ENCODE results near the gene PTGFRN.

The PTGFRN gene

GRCh38 chr1:116916533-116917445 lies 7.1 kb downstream of the PTGFRN start:
- Histone ChIP-seq H3K36me3 (ENCODE audit: control insufficient read depth, insufficient read depth, low read length) (no peaks in the 10 kb centered on the region), H3K4me3 (ENCODE audit: low read depth, low read length) (no peak overlapping the region), H3K27me3 (ENCODE audit: control insufficient read depth, insufficient read depth, low read length) (no peaks in the 10 kb centered on the region), H3K9ac (ENCODE audit: low read depth, low read length) (no peak overlapping the region), H3K4me1 (ENCODE audit: control insufficient read depth, insufficient read depth, low read length) (peaks cover 11% of the 10 kb centered on the region), H3K9me3 (ENCODE audit: control insufficient read depth, insufficient read depth, low read length) (no peaks in the 10 kb centered on the region), H3K27ac (ENCODE audit: low read depth, low read length) (no peak overlapping the region)

- H3K36me3 ChIP-seq (ENCODE audit: control insufficient read depth, insufficient read depth, low read length), result no peaks in the 10 kb centered on the region
- H3K4me1 ChIP-seq (ENCODE audit: control insufficient read depth, insufficient read depth, low read length), result 0 out of 2 replicates have a peak, but pooled peaks cover 4% of the 10 kb centered on the region
- H3K27ac ChIP-seq (ENCODE audit: low read depth, low read length), result no peak overlapping the region
- H3K27me3 ChIP-seq (ENCODE audit: control insufficient read depth, insufficient read depth, low read length), result no peaks in the 10 kb centered on the region
- H3K9ac ChIP-seq (ENCODE audit: low read depth, low read length), result no peak overlapping the region
- H3K9me3 ChIP-seq (ENCODE audit: control insufficient read depth, insufficient read depth, low read length), result no peaks in the 10 kb centered on the region
- no peak overlapping the region for H3K4me3 ChIP-seq (ENCODE audit: low read depth, low read length)
These were observed 9.1 kb downstream of the PTGFRN start for GRCh38 chr1:116918714-116919357.

GRCh38 chr1:116919802-116920201 lies 10.1 kb downstream of the PTGFRN start:
- no peak overlapping the region for H3K4me3 ChIP-seq (ENCODE audit: low read depth, low read length)
- H3K4me1 ChIP-seq (ENCODE audit: control insufficient read depth, insufficient read depth, low read length), result 0 out of 2 replicates have a peak, but pooled peaks cover 4% of the 10 kb centered on the region
- no peaks in the 10 kb centered on the region for H3K27me3 ChIP-seq (ENCODE audit: control insufficient read depth, insufficient read depth, low read length)
- no peaks in the 10 kb centered on the region for H3K36me3 ChIP-seq (ENCODE audit: control insufficient read depth, insufficient read depth, low read length)
- no peak overlapping the region for H3K9ac ChIP-seq (ENCODE audit: low read depth, low read length)
- no peak overlapping the region for H3K27ac ChIP-seq (ENCODE audit: low read depth, low read length)
- H3K9me3 ChIP-seq (ENCODE audit: control insufficient read depth, insufficient read depth, low read length), result no peaks in the 10 kb centered on the region

GRCh38 chr1:116920211-116920610 lies 10.5 kb downstream of the PTGFRN start:
- Histone ChIP-seq H3K36me3 (ENCODE audit: control insufficient read depth, insufficient read depth, low read length) (no peaks in the 10 kb centered on the region), H3K27ac (ENCODE audit: low read depth, low read length) (no peak overlapping the region), H3K27me3 (ENCODE audit: control insufficient read depth, insufficient read depth, low read length) (no peaks in the 10 kb centered on the region), H3K4me1 (ENCODE audit: control insufficient read depth, insufficient read depth, low read length) (0 out of 2 replicates have a peak, but pooled peaks cover 4% of the 10 kb centered on the region), H3K9ac (ENCODE audit: low read depth, low read length) (no peak overlapping the region), H3K4me3 (ENCODE audit: low read depth, low read length) (no peak overlapping the region), H3K9me3 (ENCODE audit: control insufficient read depth, insufficient read depth, low read length) (no peaks in the 10 kb centered on the region)

GRCh38 chr1:116921301-116921885 lies 11.7 kb downstream of the PTGFRN start:
- H3K27ac ChIP-seq (ENCODE audit: low read depth, low read length), result no peak overlapping the region
- H3K27me3 ChIP-seq (ENCODE audit: control insufficient read depth, insufficient read depth, low read length), result no peaks in the 10 kb centered on the region
- 0 out of 2 replicates have a peak, but pooled peaks cover 4% of the 10 kb centered on the region for H3K4me1 ChIP-seq (ENCODE audit: control insufficient read depth, insufficient read depth, low read length)
- no peaks in the 10 kb centered on the region for H3K36me3 ChIP-seq (ENCODE audit: control insufficient read depth, insufficient read depth, low read length)
- no peaks in the 10 kb centered on the region for H3K9me3 ChIP-seq (ENCODE audit: control insufficient read depth, insufficient read depth, low read length)
- H3K4me3 ChIP-seq (ENCODE audit: low read depth, low read length), result no peak overlapping the region
- no peak overlapping the region for H3K9ac ChIP-seq (ENCODE audit: low read depth, low read length)

- no peak overlapping the region for H3K4me3 ChIP-seq (ENCODE audit: low read depth, low read length)
These were observed 12.2 kb downstream of the PTGFRN start for GRCh38 chr1:116921937-116922336.

GRCh38 chr1:116923421-116923820 lies 13.7 kb downstream of the PTGFRN start:
- Histone ChIP-seq H3K27ac (ENCODE audit: low read depth, low read length) (no peak overlapping the region), H3K27me3 (ENCODE audit: control insufficient read depth, insufficient read depth, low read length) (no peaks in the 10 kb centered on the region)

More at GRCh38 chr1:116921937-116922336, 12.2 kb downstream of the PTGFRN start:
- Histone ChIP-seq H3K27me3 (ENCODE audit: control insufficient read depth, insufficient read depth, low read length) (no peaks in the 10 kb centered on the region), H3K4me1 (ENCODE audit: control insufficient read depth, insufficient read depth, low read length) (0 out of 2 replicates have a peak, but pooled peaks cover 2% of the 10 kb centered on the region), H3K36me3 (ENCODE audit: control insufficient read depth, insufficient read depth, low read length) (no peaks in the 10 kb centered on the region), H3K9ac (ENCODE audit: low read depth, low read length) (no peak overlapping the region), H3K9me3 (ENCODE audit: control insufficient read depth, insufficient read depth, low read length) (no peaks in the 10 kb centered on the region), H3K27ac (ENCODE audit: low read depth, low read length) (no peak overlapping the region)

GRCh38 chr1:116927049-116927798 lies 17.5 kb downstream of the PTGFRN start:
- peaks cover 10% of the 10 kb centered on the region; the same call in 1 of the 2 replicates for H3K4me1 ChIP-seq (ENCODE audit: control insufficient read depth, insufficient read depth, low read length)
- no peak overlapping the region for H3K9ac ChIP-seq (ENCODE audit: low read depth, low read length)

More at GRCh38 chr1:116923421-116923820, 13.7 kb downstream of the PTGFRN start:
- Histone ChIP-seq H3K4me1 (ENCODE audit: control insufficient read depth, insufficient read depth, low read length) (peaks cover 4% of the 10 kb centered on the region; the same call in 1 of the 2 replicates), H3K9ac (ENCODE audit: low read depth, low read length) (no peak overlapping the region), H3K36me3 (ENCODE audit: control insufficient read depth, insufficient read depth, low read length) (no peaks in the 10 kb centered on the region), H3K9me3 (ENCODE audit: control insufficient read depth, insufficient read depth, low read length) (no peaks in the 10 kb centered on the region), H3K4me3 (ENCODE audit: low read depth, low read length) (no peak overlapping the region)

GRCh38 chr1:116929961-116930592 lies 20.4 kb downstream of the PTGFRN start:
- Histone ChIP-seq H3K9ac (ENCODE audit: low read depth, low read length) (no peak overlapping the region), H3K4me3 (ENCODE audit: low read depth, low read length) (no peak overlapping the region), H3K9me3 (ENCODE audit: control insufficient read depth, insufficient read depth, low read length) (no peaks in the 10 kb centered on the region), H3K27ac (ENCODE audit: low read depth, low read length) (no peak overlapping the region), H3K4me1 (ENCODE audit: control insufficient read depth, insufficient read depth, low read length) (peaks cover 10% of the 10 kb centered on the region; the same call in 1 of the 2 replicates), H3K36me3 (ENCODE audit: control insufficient read depth, insufficient read depth, low read length) (0 out of 2 replicates have a peak, but pooled peaks cover 4% of the 10 kb centered on the region), H3K27me3 (ENCODE audit: control insufficient read depth, insufficient read depth, low read length) (no peaks in the 10 kb centered on the region)

More at GRCh38 chr1:116927049-116927798, 17.5 kb downstream of the PTGFRN start:
- H3K27me3 ChIP-seq (ENCODE audit: control insufficient read depth, insufficient read depth, low read length), result no peaks in the 10 kb centered on the region
- 0 out of 2 replicates have a peak, but pooled peaks cover 4% of the 10 kb centered on the region for H3K36me3 ChIP-seq (ENCODE audit: control insufficient read depth, insufficient read depth, low read length)
- no peak overlapping the region for H3K27ac ChIP-seq (ENCODE audit: low read depth, low read length)
- no peaks in the 10 kb centered on the region for H3K9me3 ChIP-seq (ENCODE audit: control insufficient read depth, insufficient read depth, low read length)
- H3K4me3 ChIP-seq (ENCODE audit: low read depth, low read length), result no peak overlapping the region
